Stromal cell of bone marrow (primary cell): Measurements from ENCODE around the gene PLEKHG1.

Experiments
- DNase-seq: peaks from one replicate; pipeline ENCODE4 v3.0.0-alpha.2; 2012; ENCODE audit warnings: low read depth

The PLEKHG1 gene

DNA sequence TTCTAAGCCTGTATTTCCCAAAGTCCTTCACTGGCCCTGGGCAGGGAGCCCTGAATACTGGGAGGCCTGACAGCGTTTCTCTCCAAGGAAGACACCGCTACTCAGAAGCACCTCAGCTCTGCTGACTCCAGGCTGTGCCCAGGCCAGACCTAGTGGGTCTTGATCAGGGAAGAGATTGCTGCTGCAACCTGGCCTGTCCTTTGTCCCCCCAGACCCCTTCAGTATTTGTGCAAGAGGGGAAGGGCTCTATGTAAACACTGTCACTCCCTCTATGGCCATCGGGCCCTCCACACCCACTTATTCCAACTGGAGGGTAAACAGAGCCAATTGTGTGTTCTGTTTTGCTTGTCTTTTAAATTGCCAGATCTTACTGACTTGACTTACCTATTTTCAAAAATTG, 20.6 kb downstream of the PLEKHG1 start:
- DNase-seq = no peak

DNA sequence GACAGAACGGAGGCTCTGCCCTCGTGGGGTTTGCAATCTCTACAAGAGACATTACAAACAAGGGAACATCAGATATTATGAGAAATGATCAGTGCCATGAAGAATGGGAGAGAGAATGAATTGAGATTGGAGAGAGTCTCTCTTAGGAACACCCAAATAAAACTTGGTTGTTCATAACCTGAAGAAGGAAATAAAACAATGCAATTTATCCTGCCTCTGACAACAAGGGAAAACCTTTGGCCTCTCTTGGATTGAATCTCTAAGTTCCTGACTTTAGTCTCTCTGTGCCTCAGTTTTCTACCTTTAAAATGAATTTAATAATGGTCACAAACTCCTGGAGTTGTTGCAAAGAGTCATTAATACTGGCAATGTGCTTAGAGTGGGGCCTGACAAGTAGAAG, 21.1 kb downstream of the PLEKHG1 start:
- DNase-seq = no peak

DNA sequence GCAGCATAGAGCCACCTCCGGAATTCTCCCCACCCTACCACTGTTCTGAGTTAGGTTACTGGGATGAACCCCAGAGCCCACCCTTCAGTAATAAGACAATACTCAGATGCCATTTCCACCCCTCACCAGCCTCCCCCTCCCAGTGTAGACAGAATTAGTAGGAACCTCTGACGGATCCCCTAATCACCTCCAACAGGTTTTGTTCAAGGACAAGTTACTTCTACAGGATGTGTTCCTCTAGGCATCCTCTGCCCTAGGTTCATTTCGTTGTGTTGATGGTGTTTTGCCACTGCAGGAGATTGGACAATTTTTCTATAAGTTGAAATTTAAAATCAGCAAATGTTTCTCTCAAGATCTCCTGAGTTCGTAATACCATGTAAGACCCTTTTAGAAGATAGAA, 22.8 kb downstream of the PLEKHG1 start:
- DNase-seq = no peak

DNA sequence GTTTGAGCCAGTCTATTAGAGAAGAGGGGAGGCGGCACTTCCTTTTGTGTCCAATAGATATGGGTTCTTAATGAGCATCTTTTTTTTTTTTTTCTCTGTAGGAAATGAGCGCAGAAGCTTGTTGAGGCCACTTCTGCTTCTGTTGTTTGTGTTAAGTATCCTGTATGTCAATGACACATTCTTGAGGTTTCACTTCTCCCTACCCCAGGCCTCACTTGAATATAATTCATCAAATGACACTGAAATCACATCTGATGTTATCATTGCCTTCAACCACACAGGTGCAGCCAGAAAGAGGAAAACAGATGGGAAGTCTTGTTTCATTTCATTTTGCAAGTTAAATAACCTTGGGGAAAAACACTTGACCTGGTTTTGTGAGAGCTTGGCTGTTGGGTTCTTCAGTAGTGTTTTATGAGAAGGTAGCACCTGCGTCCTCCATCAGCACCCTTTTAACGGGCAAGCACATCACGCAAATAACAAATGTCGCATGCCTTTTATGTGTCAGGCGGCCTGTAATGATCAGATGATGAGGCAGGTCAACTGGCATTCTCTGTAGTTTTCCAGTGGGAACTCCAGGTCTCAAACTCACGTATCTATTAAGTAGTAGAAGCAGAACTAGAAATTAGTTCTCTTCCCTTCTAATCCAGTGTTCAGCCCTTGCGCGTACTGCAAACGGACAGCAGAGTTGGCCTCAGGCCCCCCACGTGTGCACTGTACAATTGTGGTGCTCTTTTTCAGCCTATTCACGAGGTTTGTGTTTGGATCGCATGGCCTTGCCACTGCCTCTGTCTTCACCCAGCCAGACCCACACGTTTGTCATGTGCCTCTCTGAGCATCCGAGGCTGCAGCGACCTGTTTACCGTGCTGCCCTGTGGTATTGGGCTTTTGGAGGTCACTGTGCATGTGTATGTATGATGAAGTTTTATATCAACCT, 23.5 kb downstream of the PLEKHG1 start:
- no peak for DNase-seq

DNA sequence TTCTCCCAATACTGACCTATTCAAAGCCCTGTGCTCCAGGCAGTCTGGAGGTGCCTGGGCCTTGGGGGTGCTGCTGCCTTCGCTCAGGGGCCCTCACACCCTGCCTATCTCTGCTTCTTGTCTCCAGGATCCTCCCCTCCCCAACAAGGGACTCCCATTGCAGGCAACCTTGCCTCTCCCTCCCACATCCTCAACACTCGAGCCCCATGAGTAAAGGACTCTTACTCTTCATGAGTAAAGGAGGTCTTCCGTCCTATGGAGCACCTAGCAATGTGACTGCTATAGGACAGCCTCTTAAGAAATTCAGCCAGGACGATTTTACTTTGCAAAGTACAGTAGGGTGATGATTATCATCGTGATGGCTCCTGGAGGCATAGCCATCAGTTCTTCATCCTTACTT, 24.5 kb downstream of the PLEKHG1 start:
- no peak for DNase-seq

DNA sequence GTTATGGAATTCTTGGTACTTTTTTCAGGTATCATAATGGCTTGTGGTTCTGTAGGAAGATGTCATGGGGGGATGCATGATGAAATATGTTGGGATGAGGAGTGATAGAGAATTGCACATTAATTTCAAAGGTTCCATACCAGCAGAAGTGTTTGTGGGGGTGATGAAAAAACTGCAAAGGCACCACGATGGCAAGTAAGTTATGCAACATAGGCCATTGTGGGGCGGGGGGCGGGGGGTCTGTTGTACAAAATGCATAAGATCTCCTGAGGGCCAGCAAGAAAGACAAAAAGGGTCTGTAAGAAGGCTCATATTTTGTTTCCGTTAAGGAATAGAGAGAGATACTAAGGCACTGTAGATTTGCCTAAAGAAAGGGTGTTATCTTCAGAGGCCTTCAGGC, 26.2 kb downstream of the PLEKHG1 start:
- no peak for DNase-seq

DNA sequence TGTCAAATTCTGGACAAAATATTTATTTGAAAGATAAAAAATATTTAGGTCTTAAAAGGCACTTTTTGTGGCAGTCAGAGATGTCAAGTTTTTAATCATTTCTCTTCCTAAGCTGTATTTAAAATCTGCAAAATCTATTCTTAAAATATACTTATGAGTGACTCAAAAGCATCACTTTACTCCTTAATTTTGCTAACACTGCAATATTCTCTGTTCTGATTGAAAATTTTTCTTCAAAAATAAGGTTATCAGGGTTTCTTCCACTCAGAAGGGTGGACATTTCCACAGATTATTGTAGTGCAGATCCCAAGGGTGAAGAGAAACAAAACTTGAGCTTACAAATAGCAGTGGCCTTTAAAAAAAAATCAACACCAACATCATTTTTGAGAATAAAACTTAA, 27.5 kb downstream of the PLEKHG1 start:
- no peak for DNase-seq

DNA sequence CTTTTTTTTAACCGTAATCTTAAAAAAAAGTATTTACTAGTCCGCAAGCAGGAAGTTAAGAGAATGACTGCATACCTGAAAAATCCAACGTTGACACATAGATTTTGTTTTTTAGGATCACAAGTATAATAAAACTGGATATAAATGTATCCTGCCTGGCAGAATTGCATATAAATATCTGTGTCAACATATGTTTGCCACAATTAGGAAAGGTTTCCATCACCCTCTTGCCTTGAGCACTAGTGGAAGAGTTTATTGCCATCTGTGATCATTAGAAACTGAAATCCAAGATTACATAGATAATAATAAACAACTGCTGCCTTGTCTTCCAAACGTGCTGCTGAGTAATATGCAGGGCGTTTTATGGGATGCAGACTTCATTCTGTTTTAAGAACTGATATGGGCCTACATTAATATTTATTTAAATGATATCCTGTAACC, 27.9 kb downstream of the PLEKHG1 start:
- no peak for DNase-seq

DNA sequence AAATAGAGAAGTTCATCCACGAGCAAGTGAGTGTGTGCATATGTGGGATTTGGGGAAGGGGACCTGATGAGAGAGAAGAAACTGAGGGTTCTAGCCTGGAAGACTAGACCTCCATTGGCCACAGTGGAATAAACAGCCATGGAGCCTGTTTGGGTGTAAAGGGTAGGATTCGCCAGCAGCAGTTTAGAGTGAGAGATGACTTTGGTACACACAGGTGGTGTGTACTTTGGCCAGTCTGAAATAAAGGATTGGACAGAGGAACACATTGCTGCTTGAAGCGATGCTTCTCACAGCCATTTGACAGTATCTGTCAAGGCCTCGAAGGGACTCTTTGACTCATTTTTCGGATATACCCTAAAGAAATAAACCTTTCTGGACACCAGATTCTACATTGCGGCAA, 29.2 kb downstream of the PLEKHG1 start:
- DNase-seq = no peak

DNA sequence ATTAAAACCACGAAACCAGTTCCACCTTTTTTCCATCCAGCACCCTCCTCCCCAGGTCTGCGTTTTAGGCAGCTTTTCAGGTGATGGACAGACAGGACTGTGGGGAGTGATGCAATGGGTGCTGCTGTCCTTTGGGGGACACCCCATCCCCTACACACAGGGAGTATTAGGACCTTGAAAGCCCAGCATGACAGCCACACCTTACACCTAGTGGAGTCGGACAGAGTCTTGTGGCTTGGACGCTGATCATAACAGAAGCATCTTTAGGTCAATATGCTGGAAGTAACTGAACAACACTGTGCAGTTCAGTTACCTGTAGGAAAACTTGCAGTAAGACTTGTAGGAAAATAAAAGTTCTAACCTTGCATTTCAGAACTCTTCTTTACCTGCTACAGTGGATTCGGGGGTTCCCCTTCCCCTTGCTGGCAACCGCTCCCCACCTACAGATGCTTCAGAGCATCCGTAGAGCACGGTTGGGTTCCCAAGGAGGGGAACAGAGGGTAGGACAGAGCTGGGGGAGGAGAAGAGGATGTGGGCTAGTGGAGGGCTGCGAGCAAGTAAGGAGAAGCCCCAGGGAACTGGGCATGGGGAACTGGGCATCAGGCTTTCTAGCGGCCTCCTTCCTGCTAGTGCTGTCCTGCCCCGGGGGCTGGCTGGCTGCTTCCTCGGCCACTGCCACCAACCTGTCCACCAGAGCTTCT, 31.7 kb downstream of the PLEKHG1 start:
- no peak for DNase-seq

DNA sequence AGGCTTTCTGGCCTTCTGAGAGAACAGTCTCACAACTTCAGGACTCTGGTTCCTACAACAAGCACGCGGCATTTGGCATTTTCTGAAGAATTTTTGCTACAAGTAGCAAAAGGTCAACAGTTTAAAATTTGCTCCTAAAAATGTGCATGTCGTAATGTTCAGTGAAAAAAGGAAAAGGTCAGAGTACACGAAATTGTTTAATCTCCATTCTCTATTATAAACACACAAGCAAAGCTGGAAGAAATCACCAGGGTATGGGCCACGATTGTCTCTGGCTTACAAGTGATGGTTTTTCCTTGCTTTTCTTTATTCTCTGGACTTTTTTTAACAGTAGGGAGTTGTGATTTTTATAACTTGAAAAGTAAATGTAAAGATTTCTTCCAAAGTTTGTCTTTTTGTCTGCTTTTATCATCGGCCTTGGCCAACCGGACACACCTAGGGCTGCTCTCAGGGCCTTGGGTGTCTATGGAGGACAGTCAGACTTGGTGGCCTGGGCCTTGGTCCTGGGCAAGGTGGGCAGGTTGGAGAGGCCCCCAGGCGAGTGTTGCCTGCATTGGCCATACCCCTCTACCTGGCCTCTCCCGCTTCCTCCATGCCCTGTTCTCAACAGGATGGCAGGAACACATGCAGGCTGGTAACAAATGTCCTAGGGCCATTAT, 32.4 kb downstream of the PLEKHG1 start:
- no peak for DNase-seq

DNA sequence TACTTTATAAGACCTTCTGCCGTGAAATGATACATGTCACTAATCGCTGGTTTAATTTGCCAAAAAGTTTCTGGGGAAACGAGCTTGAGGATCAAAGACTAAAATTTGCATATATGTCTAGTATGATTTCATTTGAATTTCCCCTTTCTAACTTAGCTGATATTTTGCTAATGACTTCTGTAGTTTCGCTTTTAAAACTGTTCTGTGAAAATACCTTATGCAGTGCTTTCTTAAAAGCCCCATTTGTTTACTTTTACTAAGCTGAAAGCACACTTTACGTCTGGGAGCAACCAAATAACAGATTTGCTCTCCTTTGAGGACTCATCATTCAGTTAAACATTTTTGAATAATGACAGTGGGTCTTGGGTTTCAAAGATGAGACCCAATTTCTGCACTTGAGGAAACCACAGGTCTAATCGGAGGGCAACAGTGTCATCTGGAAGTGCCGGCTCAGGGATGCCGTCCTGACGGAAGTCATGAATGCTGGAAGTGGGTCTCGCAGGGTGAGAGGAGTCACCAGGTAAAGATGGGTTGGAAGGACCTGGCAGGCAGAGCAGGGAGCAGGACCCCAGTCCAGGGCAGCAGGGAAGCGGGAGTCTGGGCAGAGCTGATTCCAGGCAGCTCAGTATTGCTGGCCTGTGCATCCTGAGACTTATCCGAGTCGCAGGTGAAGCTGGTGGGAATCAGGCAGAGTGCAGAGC, 33.2 kb downstream of the PLEKHG1 start:
- DNase-seq = no peak

DNA sequence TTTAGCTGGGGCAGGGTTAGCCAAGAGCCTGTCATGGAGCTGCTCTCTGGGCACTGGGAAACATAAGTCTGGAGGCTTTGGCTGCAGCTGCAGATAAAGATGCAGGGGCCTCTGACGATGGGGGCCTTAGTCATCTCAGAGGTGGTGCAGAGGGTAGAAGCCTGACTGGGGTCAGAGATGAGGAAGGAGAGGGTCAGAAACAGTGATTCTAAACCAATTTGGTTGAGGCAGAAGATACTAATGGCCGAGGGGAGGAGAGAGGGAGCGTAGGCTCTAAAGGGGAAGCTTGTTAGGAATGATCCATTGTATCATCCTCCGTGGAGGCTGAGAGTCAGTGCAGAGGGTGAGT, 33.8 kb downstream of the PLEKHG1 start:
- no peak for DNase-seq

DNA sequence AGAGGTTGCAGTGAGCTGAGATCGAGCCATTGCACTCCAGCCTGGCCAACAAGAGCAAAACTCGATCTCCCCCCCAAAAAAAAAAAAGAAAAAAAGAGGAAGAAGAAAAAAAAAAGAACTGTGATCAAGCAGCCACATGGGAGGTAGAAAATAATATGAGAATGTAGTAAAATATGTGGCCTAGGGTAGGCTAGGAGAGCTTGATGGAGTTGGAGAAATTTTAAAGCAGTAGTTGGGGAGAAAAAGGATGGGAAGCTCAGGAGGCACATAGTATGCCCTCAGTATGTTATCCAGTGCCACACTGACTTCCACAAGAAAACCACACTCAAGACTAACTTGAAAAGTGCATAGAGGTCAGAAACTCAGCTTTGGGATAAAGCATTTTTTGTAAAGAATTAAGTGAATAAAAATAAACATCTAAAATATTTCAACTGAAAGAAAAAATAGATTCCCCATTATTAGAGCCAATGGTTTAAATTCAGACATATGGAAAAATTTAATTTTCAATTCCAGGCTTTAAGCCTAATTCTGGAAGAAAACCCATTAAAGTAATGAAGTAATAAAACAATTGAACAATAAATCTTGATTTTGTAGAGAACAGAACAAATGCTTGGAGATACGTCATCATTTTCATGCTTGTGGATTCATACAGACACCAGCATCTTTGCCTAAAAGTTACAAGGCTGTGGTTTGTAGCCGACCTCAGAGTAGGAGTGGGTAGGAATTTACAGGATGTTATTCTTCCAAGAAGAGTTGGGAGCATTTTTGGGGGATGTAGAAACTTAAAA, 34.7 kb downstream of the PLEKHG1 start:
- DNase-seq = no peak

DNA sequence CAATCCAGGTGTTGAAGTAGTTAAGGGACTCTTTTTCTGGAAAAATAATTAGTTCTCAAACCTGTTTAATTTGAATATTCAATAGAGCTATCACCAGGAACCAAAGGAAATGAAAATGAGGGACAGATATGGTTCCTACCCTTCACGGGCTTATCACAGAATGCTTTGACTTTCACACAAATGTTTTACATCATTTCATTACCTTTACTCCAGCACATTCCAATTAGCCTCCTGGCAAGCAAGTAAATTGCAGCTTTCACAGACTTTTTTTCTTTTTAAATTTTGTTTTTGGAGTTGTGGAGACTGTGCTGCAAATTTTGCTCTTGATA, 35.2 kb downstream of the PLEKHG1 start:
- DNase-seq = no peak

DNA sequence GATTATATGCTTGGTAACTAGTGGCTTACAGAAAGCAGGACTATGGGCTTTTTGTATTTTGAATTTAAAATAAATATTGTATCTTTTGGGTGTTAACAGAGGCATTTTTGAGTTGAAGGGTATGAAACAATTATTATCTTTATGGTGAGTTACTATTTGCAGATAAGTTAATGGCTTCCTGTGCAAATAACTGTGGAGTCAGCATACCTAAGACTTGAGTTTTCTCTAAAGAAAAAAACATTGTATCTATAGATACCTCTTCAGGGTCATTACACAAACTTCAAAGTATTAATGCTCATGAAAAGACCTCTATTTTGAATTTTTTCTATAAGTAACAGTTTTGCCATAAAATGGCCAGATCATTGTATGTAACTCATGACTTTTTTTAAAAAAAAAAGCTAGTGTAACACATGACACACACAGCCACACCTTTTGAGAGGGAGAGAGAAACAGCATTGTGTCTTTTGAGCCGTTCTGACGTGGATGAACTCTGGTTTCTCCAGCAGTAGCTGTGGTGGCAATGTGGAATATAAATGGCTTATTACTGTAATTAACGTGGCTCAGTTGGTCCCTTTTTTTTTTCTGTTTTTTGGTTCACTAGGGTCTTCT, 36.3 kb downstream of the PLEKHG1 start:
- no peak for DNase-seq

DNA sequence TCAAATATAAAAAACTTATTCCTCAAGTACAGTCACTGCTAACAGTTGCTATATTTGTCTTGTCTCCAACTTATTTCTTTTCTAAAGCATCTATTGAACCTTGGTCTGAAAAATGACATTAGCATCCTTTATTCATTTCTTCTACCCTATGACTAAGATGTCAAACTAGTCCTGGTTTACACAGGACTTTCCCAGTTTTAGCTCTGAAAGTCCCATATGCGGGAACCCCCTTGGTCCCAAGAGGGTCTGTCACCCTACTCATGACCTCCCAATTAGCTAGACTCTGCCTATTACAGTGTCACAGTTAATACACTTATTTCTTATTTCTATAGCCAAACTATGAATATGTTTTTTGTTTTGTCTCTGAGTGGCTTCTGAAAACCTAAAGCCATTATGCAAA, 37.1 kb downstream of the PLEKHG1 start:
- DNase-seq = no peak

DNA sequence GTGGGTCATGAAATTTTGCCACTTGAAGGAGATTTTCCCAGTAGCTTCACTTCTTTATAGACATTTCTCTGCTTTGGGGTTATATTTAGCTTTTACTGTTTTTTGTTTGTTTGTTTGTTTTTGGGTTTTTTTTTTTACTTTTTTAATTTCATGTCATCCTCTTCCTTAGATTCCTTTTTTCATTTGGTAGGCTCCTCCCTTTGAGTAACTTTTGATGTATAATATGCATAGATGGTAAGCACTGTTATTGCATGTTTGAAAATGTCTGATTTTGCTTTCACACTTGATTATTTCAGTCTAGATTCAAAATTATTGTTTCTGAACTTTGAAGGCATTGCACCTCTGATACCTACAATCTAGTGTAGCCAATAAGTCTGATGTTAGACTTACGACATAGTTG, 37.6 kb downstream of the PLEKHG1 start:
- no peak for DNase-seq

DNA sequence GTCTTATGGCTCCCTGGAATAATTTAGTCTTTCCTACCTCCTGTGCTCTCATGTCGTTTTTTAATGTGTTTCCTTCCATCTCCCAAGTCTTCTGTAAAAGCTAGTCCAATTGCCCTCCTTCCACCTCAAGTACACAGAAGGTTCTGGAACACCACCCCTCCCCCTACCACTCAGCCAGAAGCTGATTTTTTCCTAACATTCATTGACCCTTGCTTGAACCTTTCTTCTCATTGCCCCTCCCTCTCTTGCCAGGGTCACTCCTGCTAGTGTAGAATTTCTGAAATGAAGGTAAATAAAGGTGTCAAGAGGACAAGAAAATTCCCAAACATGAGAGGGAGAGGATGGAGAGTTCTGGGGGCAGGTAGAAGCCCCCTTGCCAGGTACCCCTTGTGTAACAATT, 38.6 kb downstream of the PLEKHG1 start:
- DNase-seq = no peak

DNA sequence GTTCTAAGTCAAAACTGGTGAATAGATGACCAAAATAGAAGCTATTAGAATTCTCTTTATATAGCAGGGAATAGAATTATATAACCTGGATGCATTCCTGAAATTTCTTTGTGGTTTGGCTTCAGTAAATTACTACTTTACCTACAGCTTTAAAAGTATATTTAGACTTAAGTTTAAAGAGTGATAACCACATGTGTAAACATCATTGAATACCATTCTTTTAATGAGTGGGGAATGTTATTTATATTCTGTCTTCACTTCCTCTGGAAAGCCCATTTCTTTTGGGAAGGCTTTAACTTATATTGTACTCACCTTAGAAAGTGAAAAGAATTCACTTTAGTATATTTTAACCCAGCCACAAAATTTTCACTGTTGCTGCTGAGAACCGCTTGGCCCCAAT, 39.1 kb downstream of the PLEKHG1 start:
- DNase-seq = no peak

DNA sequence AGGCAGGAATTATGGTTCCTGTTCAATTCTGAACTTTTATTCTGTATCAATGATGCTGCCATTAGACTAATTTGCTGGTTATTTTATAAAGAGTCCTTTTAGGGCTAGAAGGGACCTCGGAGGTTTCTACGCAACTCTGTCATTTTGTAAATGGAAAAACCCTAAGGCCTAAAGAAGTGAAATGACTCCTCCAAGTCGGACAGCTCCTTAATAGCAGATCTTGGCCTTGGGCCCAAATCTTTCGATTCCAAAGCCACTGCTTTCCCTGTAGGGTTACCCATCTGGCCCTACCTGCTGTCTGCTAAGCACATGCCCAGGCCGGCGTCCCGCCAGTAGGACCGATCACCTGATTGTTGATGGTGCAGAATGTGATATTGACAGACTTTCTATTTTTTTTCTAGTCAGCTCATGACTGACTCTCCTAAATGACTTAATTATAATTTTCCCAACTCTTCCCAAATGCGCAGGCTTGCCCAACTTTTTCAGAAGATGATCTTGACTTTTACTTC, 40.2 kb downstream of the PLEKHG1 start:
- DNase-seq = no peak
